PC-9 (cell line): Measurements from ENCODE around the gene DNAH7.

Experiments
- CTCF ChIP-seq: fragments of 200-600 bp; sonication (generic); conservative IDR thresholded peaks from 2 replicates; pipeline ENCODE4 v1.6.1; 2017; ENCODE audit warnings: mixed run types, antibody characterized with exemption, mild to moderate bottlenecking, moderate library complexity
- EZH2 ChIP-seq: fragments of 200-600 bp; sonication (generic); IDR thresholded peaks from 2 replicates; pipeline ENCODE4 v1.8.0; 2017; ENCODE audit warnings: antibody characterized with exemption, low read depth

- no peak for TF ChIP-seq CTCF
- no peak for TF ChIP-seq EZH2
Observed at GRCh38 chr2:195695002-195695631, 373.5 kb downstream of the DNAH7 start.
